ENCODE data around the gene WAPL.

Gene WAPL

GRCh38 chr10:86461963-86462804, 59.4 kb downstream of the WAPL start:
- no peak for DNase-seq

- no peak for DNase-seq
These were observed 70.0 kb downstream of the WAPL start for GRCh38 chr10:86451604-86451960.

DNA sequence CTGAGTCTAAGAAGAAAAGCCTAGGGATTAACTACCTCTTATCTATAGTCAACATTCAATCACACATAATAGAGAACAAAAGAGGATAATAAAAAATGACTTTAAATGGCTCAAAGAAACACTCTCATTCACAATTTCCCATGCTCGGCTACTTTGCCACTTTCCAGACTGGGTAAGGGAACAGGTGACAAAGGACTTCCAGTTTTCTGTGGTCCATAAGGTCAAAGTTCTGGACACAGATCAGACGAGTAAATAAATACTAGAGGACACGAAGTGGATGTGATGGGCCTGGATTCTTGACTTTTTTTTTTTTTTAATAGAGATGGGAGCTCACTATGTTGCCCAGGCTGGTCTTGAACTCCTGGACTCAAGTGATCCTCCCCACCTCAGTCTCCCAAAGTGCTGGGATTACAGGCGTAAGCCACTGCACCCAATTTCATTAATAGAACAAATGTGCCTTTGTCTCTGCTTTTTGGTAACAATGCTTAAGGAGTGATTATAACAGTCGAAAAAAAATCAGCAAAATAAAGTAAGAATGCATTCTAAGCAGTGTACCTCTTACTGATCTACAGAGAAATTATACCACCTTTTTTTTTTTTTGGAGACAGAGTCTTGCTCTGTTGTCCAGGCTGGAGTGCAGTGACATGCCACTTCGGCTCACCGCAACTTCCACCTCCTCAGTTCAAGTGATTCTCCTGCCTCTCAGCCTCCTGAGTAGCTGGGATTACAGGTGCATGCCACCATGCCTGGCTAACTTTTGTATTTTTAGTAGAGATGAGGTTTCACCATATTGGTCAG, 70.6 kb downstream of the WAPL start:
- DNase-seq = no peak

- DNase-seq = no peak
These were observed 71.5 kb downstream of the WAPL start for GRCh38 chr10:86449926-86450558.

DNA sequence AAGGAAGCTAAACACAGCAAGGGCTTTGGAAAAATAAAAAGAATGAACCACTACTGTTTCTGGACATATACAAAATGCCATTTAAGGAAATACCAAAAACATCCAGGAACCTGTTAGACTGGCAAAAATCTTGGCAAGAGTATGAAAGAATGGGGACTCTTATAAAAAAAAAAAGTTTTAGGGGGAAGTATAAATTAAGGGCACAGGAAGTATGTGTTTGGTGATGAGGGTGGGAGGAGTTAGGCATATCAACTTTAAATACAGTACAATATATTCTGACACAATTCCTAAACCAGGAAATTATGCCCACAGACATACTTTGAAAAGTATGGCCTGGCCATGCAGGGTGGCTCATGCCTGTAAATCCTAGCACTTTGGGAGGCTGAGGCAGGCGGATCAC, 74.2 kb downstream of the WAPL start:
- no peak for DNase-seq

- DNase-seq = no peak
These were observed 74.6 kb downstream of the WAPL start for GRCh38 chr10:86446987-86447386.

GRCh38 chr10:86446440-86446839, 75.2 kb downstream of the WAPL start:
- DNase-seq = no peak

GRCh38 chr10:86443936-86444335, 77.7 kb downstream of the WAPL start:
- DNase-seq = no peak

DNA sequence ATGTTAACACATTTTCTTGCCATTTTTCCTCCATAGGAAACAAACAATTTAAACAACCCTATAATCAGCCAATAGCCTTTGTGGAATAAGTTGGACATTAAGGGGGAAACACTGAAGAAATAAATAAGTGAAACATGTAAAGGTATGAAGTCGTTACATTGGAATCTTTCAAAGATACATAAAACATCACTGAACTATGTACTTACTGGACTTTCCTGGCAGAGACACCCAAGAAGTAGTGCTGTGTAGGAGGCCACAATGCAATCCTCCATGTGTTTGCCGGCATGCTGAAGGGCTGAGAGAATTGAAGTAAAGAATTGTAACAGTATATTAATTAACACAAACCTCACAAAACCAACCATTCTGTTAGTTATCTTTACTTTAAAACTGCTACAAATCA, 78.5 kb downstream of the WAPL start:
- no peak for DNase-seq

- no peak for DNase-seq
These were observed 80.4 kb downstream of the WAPL start for GRCh38 chr10:86440874-86441843.

DNA sequence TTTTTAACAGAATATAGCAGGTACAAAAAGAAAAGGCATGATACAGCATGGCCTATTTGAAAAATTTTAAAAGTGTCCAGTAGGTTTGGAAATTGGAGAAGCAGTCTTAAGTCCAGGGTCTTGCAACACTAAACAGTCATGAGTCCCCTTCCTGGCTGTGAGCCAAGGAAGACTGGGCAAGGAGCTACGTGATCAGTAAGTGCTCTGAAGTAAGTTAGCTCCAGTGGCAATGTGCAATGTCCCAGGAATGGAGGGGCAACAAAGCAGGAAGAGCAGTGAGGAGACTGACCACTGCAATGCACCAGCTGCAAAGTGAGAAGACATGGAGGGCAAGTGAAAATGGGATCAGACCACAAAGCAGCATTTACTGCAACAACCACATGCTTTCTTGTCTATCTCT, 82.0 kb downstream of the WAPL start:
- DNase-seq = peak in 39 of 56 donors; percentile 2 to 75 (median 14)

DNA sequence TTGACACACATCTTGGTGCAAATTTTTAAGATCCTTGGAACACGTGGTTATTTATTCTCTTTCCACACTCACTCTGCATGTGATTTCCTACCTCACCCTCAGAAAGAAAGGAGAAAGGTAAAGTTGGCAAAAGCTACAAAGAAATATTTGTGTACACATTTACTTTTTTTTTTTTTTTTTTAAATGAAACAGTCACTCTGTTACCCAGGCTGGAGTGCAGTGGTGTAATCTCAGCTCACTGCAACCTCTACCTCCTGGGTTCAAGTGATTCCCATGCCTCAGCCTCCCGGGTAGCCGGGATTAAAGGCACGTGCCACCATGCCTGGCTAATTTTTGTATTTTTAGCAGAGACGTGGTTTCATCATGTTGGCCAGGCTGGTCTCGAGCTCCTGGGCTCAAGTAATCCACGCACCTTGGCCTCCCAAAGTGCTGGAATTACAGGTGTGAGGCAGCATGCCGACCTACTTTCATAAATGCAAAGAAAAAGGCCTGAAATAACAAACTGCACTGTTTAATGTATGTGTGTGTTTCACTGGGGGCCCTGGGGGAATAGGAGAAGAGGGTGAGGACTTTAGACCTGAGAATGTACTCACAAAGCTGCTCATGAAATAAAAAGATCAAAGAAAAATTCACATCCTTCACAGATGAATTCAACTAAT, 83.4 kb downstream of the WAPL start:
- DNase-seq = no peak

GRCh38 chr10:86437447-86437846, 84.1 kb downstream of the WAPL start:
- DNase-seq = no peak

GRCh38 chr10:86436963-86437362, 84.6 kb downstream of the WAPL start:
- DNase-seq = no peak

DNA sequence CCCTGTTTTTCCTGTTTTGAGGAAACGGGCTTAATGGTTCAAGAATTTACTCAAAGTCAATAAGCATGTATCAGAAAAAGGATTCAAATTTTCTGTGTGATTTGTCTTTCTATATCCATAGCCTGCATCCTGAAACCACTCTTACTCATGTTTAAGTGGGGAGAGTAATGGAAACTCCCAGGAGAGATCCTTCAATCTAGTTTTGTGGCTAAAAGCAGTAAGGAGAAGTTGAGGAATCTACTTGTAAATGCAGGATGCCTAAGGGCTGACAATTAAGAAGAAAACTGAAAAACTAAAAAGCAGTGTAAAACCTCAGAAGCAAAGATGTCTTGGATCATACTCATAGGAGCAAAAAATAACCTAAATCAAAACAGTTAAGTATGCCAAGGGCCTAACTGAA, 86.9 kb downstream of the WAPL start:
- DNase-seq = no peak

- DNase-seq = no peak
These were observed 97.9 kb downstream of the WAPL start for GRCh38 chr10:86423739-86424138.

GRCh38 chr10:86419101-86419500, 102.5 kb downstream of the WAPL start:
- DNase-seq = no peak

DNA sequence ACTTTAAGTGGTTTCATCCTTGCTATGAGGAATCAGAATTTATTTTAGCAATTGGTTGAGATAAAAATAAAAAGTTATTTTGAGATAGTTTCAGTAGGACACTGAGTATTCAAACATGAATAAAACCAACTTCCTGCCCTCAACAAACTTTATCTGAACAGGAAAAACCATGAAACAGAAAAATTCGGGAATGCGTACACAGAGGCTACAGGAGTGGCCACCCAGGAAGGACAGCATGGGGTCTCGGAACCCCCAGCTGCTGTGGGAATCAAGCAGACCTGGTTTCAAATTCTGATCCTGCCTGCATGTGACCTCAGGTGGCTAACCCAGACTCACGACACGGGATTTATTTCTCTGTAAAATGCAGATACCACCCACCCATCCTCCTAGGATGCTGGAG, 106.0 kb downstream of the WAPL start:
- DNase-seq = no peak

- DNase-seq = no peak
These were observed 106.5 kb downstream of the WAPL start for GRCh38 chr10:86415116-86415515.

- DNase-seq = peak in 2 of 56 donors; percentile 14 to 25
These were observed 108.4 kb downstream of the WAPL start for GRCh38 chr10:86413046-86413728.

All from amygdala (tissue), 56 donors.